GM12873 (cell line): ENCODE data around the gene MED22.

Source experiments
- CTCF ChIP-seq: IDR thresholded peaks from 2 replicates; pipeline ENCODE4 v1.5.1; 2012; ENCODE audit warnings: low read depth, mild to moderate bottlenecking, moderate library complexity, low read length, control low read depth; ENCODE audit not compliant: insufficient read depth; ENCODE audit errors: missing control alignments

The MED22 gene

GRCh38 chr9:133389025-133389557, 41.2 kb upstream of the MED22 start:
- TF ChIP-seq CTCF, result no peak

DNA sequence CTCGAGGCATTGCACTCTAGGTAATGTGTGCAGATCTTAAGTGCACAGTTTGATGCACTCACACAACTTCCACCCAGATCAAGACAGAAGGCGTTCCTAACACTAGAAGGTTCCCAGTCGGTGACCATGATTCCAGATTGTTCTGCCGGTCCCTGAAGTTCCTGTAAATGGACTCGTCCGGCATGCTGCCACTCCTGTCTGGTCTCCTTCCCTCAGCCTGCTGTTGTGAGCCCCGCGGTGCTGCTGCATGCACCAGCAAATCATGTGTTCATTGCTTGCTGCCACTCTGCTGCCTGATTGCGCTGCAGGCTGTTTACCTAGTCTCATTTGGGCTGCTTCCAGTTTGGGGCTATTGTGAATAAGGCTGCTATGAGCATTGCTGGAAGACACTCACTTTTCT, 39.7 kb upstream of the MED22 start:
- no peak for TF ChIP-seq CTCF

GRCh38 chr9:133386338-133386737, 38.4 kb upstream of the MED22 start:
- no peak for TF ChIP-seq CTCF

DNA sequence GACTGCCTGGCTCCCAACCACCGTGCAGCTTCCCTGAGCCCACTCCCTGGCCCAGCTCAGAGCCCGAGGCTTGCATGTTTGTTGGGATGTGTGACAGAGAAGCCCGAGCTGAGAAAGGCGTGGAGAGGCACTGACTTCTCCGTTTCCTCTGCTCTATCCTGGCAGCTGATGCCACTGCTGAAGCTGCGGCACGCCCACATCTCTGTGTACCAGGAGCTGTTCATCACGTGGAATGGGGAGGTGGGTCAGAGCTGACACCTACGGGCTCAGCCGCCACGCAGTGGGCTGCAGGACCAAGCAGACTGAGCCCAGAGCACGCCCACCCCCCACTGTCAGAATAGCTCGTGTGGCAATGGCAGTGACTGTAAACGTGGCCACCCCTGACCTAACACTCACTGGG, 37.5 kb upstream of the MED22 start:
- TF ChIP-seq CTCF, result no peak

- TF ChIP-seq CTCF, result no peak
These were observed 36.9 kb upstream of the MED22 start for GRCh38 chr9:133384736-133385321.

- no peak for TF ChIP-seq CTCF
These were observed 35.5 kb upstream of the MED22 start for GRCh38 chr9:133383438-133383837.

GRCh38 chr9:133382507-133383141, 34.7 kb upstream of the MED22 start:
- TF ChIP-seq CTCF, result no peak
